Measurements from ENCODE around the gene HOXA4.

HOXA4 gene

DNA sequence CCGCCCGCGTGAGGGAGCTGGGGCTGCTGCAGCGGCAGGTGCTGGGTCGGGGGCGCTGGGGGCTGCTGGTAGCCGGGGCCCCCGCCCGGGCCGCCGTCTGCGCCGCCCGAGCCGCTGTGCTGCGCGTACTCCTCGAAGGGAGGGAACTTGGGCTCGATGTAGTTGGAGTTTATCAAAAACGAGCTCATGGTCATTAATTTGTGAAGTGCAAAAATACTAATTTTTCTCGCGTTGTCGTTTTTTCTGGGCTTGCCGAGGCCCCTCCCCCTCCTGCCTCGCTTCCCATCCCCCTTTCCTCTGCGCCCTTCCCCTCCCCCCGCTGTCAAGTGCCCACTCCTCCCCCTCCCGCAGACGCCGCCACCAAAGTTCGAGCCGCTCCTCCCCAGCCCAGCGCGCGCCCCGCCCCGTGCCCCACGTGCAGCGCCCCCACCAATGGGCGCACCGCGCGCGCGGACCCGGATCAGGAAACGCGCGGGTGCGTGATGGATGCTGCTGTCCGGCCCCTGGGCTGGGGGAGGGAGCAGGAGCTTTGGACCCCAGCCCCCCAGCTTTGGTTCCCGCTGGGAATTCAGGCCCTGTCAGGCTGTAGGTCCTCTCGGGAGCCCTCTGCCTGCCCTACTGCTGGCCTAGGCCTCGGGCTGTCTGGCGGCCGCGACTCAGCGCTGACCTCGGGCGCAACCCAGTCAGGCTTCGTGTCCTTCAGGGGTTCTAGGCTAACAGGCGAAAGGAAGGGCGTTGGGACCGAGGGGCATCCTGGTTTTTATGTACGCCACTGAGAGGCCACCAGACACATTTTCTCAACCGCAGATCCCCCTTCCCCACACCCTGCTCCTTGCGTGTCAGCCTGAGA is at the start of gene HOXA4:
Gene HOXA4, minus strand, starts transcription at position 218 of the 850 bp plus-strand sequence. Its CDS starts 24 bp downstream, at position 194.
- in situ Hi-C loops (cut with MboI; ENCODE audit: low sequenced_read_pairs) = no loop called here

- in situ Hi-C loops (cut with MboI; ENCODE audit: low sequenced_read_pairs) = no loop called here
These were observed 49.2 kb upstream of the HOXA4 start for GRCh38 chr7:27179503-27180430.

GRCh38 chr7:27179030-27179429 is 48.5 kb upstream of the HOXA4 start:
- in situ Hi-C loops (cut with MboI; ENCODE audit: low sequenced_read_pairs) = no loop called here

- in situ Hi-C loops (cut with MboI; ENCODE audit: low sequenced_read_pairs) = no loop called here
These were observed 47.8 kb upstream of the HOXA4 start for GRCh38 chr7:27178366-27178765.

DNA sequence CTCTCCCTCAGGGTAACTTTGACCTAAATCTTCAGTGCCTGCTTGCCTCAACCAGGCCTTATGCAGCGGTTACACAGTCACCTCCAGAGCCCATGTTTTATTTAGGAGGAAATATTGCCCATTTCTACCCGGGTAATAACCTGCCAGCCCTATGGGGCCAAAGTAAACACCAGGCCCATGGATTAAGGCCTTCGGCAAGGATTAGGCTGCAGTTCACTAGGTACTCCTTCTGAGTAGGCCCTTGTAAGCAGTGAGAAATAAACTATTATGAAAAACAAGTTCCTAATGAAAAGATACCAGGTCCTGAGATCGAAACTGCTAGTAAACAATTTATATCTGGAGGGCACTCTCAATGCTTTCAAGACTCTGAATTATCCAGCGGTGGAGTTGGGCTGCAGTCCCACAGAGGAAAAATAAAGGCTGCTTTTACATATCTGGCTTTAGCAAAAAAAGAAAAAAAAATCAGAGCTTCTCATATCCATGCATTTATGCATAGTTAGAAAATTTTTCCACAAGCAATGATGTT is 47.3 kb upstream of the HOXA4 start:
- in situ Hi-C loops (cut with MboI; ENCODE audit: low sequenced_read_pairs) = no loop called here

GRCh38 chr7:27176962-27177794 is 46.6 kb upstream of the HOXA4 start:
- in situ Hi-C loops (cut with MboI; ENCODE audit: low sequenced_read_pairs) = no loop called here

GRCh38 chr7:27176524-27176845 is 45.9 kb upstream of the HOXA4 start:
- in situ Hi-C loops (cut with MboI; ENCODE audit: low sequenced_read_pairs) = no loop called here

GRCh38 chr7:27175626-27176523 is 45.3 kb upstream of the HOXA4 start:
- in situ Hi-C loops (cut with MboI; ENCODE audit: low sequenced_read_pairs) = no loop called here

GRCh38 chr7:27174874-27175625 is 44.5 kb upstream of the HOXA4 start:
- in situ Hi-C loops (cut with MboI; ENCODE audit: low sequenced_read_pairs) = no loop called here

DNA sequence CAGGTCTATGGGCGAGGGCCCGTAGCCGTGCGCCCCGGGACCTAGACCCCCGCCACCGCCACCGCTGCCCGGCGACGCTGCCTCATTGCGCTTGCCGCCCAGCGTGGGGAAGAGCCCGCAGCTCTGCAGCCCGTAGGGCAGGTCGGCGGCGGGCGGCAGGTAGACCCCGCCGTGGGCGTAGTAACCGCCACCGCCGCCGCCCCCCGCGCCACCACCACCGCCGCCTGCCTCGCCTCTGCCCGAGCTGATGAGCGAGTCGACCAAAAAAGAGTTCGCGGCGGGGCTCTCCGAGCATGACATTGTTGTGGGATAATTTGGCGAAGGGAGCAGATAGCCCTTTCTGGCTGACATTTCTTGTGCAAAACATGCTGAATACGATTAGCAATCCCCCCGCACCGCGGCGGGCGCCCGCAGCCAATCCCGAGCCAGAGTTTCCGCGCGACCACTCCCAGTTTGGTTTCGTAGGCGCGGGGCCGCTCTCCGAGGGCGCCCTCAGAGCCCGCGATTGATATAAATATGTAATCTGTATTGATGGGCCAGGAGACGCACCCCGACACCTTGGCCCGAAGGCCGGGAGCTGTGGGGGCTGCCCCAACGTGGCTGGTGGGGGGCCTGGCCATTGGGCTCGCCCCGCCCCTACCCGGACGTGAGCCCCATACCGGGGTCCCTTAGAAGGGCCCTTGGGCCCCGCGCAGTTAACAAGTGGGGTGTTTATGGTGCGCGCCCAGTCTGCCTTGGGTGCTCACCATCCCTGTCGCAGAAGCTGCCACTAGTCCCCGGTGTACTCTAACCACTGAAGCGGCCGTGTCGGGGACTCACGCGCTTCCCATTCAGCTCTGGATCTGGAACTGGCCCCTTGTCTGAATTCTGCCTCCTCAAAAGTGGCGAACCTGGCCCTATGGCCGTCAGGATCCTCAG is 43.7 kb upstream of the HOXA4 start, which contains the start of gene HOXA10:
Gene HOXA10, minus strand, starts transcription at position 365 of the 918 bp plus-strand sequence. Its CDS starts 14 bp downstream, at position 351.
- in situ Hi-C loops (cut with MboI; ENCODE audit: low sequenced_read_pairs) = no loop called here

DNA sequence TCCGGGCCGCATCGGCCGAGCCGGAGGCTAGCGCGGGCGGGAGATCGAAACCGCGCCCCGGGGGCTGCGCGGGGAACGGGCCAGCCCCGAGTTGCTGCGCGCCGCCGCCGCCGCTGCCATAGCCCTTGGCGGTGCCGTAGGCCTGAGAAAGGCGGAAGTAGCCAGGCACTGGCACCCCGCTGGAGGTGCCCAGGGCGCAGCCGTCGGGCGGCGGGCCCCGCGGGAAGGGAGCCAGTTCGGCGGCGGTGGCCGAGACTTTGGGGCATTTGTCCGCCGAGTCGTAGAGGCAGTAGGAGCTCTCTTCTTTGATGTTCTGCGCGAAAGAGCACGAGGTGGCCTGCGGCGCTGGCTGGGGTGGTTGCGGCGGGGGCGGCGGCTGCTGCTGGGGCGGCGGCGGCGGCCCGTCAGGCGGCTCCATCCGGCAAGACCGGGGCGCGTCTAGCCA is 43.0 kb upstream of the HOXA4 start:
- in situ Hi-C loops (cut with MboI; ENCODE audit: low sequenced_read_pairs) = no loop called here

GRCh38 chr7:27172823-27173510 is 42.4 kb upstream of the HOXA4 start:
- in situ Hi-C loops (cut with MboI; ENCODE audit: low sequenced_read_pairs) = no loop called here

- in situ Hi-C loops (cut with MboI; ENCODE audit: low sequenced_read_pairs) = no loop called here
These were observed 41.8 kb upstream of the HOXA4 start for GRCh38 chr7:27172315-27172774.

DNA sequence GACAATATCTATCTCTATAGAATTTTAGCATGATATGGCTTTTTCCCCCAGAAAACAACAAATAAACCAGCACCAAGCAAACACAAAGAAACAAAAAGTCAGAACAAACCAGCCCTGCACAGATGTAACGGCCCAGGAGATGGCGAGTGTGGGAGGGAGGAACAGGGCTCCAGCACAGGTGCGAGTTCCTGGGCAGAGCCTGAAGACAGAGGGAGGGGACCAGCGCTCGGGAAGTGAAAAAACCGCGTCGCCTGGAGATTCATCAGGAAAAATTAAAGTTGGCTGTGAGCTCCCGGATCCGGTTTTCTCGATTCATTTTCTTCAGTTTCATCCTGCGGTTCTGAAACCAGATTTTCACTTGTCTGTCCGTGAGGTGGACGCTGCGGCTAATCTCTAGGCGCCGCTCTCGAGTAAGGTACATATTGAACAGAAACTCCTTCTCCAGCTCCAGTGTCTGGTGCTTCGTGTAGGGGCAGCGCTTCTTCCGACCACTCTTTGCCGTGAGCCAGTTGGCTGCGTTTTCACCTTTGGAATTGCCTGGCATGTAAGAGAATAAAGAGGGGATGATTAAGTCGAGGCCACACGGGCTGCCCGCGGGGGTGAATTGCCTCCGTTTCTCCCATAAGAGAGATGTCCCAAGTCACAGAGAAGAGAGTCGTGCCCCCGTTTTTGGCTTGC is 41.2 kb upstream of the HOXA4 start:
- in situ Hi-C loops (cut with MboI; ENCODE audit: low sequenced_read_pairs) = no loop called here

DNA sequence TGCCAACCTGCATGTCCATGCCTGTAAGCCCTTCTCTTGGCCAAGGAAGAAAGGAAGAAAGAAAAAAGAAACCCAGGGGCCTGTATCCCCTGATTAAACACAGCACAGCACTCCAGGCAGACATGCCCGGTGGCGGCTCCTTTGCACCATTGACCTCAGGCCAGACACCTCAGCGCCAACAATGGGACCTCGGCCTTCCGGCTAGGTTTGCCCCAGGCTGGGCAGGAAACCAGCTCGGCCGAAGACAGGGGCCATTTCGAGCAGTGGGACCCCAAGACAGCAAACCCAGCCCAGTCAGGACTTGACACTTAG is 40.7 kb upstream of the HOXA4 start:
- in situ Hi-C loops (cut with MboI; ENCODE audit: low sequenced_read_pairs) = no loop called here

DNA sequence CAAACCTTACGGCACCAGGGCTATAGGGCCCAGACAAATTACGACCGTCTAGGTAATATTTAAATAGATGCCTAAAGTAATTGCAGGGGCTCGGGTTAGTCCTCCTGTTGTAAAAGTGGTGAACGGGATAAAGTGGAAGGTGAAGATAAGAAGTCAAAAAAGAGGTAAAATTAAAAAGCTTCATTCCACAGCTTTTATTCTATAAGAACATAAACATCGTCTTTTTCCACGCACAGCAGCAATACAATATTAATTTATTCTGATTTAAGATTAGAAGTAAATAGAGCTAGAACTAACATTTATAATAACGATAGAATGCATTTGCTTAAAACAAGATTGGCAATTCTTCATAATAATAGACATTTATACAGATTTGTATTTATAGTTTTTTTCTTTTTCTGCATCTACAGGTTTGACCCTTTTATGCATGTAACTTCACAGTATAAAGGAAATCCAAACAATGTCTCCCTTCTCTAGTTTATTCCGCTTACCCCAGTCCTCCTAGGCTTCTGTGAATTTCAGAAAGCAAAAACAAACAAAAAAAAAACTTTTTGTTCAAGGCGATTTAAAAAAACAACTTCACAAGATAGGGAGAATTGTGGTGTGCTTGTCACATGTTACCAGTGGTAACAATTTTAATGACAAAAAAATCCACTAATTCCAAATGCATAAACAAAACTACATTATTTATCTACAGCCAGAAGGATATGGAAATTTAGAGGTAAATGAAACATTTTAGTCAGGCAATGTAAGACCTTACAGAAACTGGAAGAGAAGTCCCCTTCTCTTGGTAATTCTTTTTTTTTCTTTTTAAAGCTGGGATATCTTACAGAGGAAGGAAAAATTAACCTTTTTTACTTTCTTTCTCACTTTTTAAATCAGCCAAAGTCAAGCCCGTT is 40.1 kb upstream of the HOXA4 start:
- in situ Hi-C loops (cut with MboI; ENCODE audit: low sequenced_read_pairs) = no loop called here

Measured in hTERT RPE-1 (cell line).